Calu3 (cell line): ENCODE data around the gene SKOR2. TPM values are rescaled to one million over a fixed set of nuclear protein-coding genes. Genes with fewer than 3 reads are reported as not detected.
A peak's percentile ranks its signal among the peaks of the same experiment; 100 is the strongest.

Source experiments
- BruUV-seq: library from RNA; stranded (reverse); fragments of 400-500 nt; replicated peaks from 2 replicates; lab custom pipeline; 2021; lab: Mats Ljungman, UMichigan
- CTCF ChIA-PET: fragments of 300-600 bp; sonication (Branson Sonifier 250); formaldehyde crosslinking; loops from one replicate; lab custom pipeline; 2022; ENCODE audit warnings: antibody characterized with exemption; lab: Charles Lee
- DNase-seq: peaks from one replicate; pipeline ENCODE4 v3.0.0; 2022
- H3K27ac Mint-ChIP-seq: one replicate; pipeline ENCODE4 v1.8.0; 2022; ENCODE audit warnings: mixed read lengths; ENCODE audit not compliant: unreplicated experiment
- H3K27me3 Mint-ChIP-seq: one replicate; pipeline ENCODE4 v1.8.0; 2022; ENCODE audit warnings: mixed read lengths; ENCODE audit not compliant: unreplicated experiment
- H3K36me3 Mint-ChIP-seq: one replicate; pipeline ENCODE4 v1.8.0; 2022; ENCODE audit warnings: mild to moderate bottlenecking, moderate library complexity, mixed read lengths; ENCODE audit not compliant: insufficient read depth, unreplicated experiment
- H3K4me1 Mint-ChIP-seq: one replicate; pipeline ENCODE4 v1.8.0; 2022; ENCODE audit warnings: mild to moderate bottlenecking, low read depth, mixed read lengths; ENCODE audit not compliant: unreplicated experiment
- H3K4me3 Mint-ChIP-seq: one replicate; pipeline ENCODE4 v1.8.0; 2022; ENCODE audit warnings: mild to moderate bottlenecking, low read depth, moderate library complexity, mixed read lengths; ENCODE audit not compliant: unreplicated experiment
- H3K9me3 Mint-ChIP-seq: one replicate; pipeline ENCODE4 v1.8.0; 2022; ENCODE audit warnings: low read depth, mixed read lengths; ENCODE audit not compliant: unreplicated experiment
- CTCF ChIP-seq: fragments of 200-600 bp; IDR thresholded peaks from one replicate; pipeline ENCODE4 v1.8.0; 2022; ENCODE audit warnings: antibody characterized with exemption; ENCODE audit not compliant: unreplicated experiment
- intact Hi-C: fragments of 100-400 bp; cut with micrococcal nuclease; formaldehyde crosslinking; loops from one replicate; pipeline ENCODE4 v1.10.0; 2022; ENCODE audit not compliant: unreplicated experiment
- total RNA-seq: library from RNA; stranded (reverse); gene quantifications from 2 replicates; pipeline ENCODE4 v1.2.3, GENCODE V29; 2022

Gene SKOR2
- total RNA-seq, 1 experiment from 2014 or later = not detected

- no peak overlapping the region for H3K4me3 Mint-ChIP-seq
- intact Hi-C loops = no loop called here
- DNase-seq = peak; percentile 8
- H3K27ac Mint-ChIP-seq = no peak overlapping the region
- H3K4me1 Mint-ChIP-seq = no peaks in the 10 kb centered on the region
- TF ChIP-seq CTCF = no peak
- no TSS peak for BruUV-seq
- H3K36me3 Mint-ChIP-seq = no peaks in the 10 kb centered on the region
- CTCF ChIA-PET = no interaction called here
- H3K27me3 Mint-ChIP-seq = peaks cover 86% of the 10 kb centered on the region
- peaks cover 2% of the 10 kb centered on the region for H3K9me3 Mint-ChIP-seq
Measured at GRCh38 chr18:47254341-47254939, 3.0 kb upstream of the SKOR2 start.

- CTCF ChIA-PET = no interaction called here
- no peak for DNase-seq
- H3K9me3 Mint-ChIP-seq = no peaks in the 10 kb centered on the region
- no TSS peak for BruUV-seq
- no peak overlapping the region for H3K27ac Mint-ChIP-seq
- TF ChIP-seq CTCF = no peak
- peaks cover 80% of the 10 kb centered on the region for H3K27me3 Mint-ChIP-seq
- intact Hi-C loops = no loop called here
- H3K4me1 Mint-ChIP-seq = no peaks in the 10 kb centered on the region
- H3K36me3 Mint-ChIP-seq = no peaks in the 10 kb centered on the region
- no peak overlapping the region for H3K4me3 Mint-ChIP-seq
Measured at GRCh38 chr18:47253101-47253654, 1.7 kb upstream of the SKOR2 start.

GRCh38 chr18:47250391-47251046 is 941 bp downstream of the SKOR2 start:
- H3K4me3 Mint-ChIP-seq = no peak overlapping the region
- no peak overlapping the region for H3K27ac Mint-ChIP-seq

More at GRCh38 chr18:47250391-47251046, 941 bp downstream of the SKOR2 start:
- Mint-ChIP-seq H3K9me3 (no peaks in the 10 kb centered on the region), H3K4me1 (no peaks in the 10 kb centered on the region), H3K27me3 (peaks cover 68% of the 10 kb centered on the region), H3K36me3 (no peaks in the 10 kb centered on the region)
- CTCF ChIA-PET = interaction anchor here (0.6 kb wide), 1 partner anchor 355 kb away, joined by 5 read pairs; no protein-coding TSS in a partner anchor
- intact Hi-C loops = no loop called here
- no peak for DNase-seq
- no TSS peak for BruUV-seq
- TF ChIP-seq CTCF = no peak
